ENCODE data around the gene NAT16.
"Not testable (repeated sequence)": the region's sequence is repeated elsewhere in the genome, so short reads cannot be mapped to it uniquely, and the experiment has no call there.

NAT16 gene

GRCh38 chr7:101156866-101157589 lies 23.1 kb downstream of the NAT16 start:
- DNase-seq (ENCODE audit: low read depth), result no peak

- no peak for DNase-seq (ENCODE audit: low read depth)
Measured at GRCh38 chr7:101156277-101156676, 23.8 kb downstream of the NAT16 start.

GRCh38 chr7:101155303-101155702 lies 24.8 kb downstream of the NAT16 start:
- DNase-seq (ENCODE audit: low read depth), result no peak

GRCh38 chr7:101154693-101155102 lies 25.4 kb downstream of the NAT16 start:
- DNase-seq (ENCODE audit: low read depth), result no peak

GRCh38 chr7:101153969-101154692 lies 26.0 kb downstream of the NAT16 start, which contains the start of gene AP1S1:
TSS of gene AP1S1 (plus strand) at chr7:101154476. CDS start at chr7:101154515, 39 bp downstream.
- peak; percentile 81 for DNase-seq (ENCODE audit: low read depth)

GRCh38 chr7:101151908-101152651 lies 28.0 kb downstream of the NAT16 start:
- no peak for DNase-seq (ENCODE audit: low read depth)

GRCh38 chr7:101140746-101141382 lies 39.2 kb downstream of the NAT16 start:
- DNase-seq (ENCODE audit: low read depth), result no peak

- no peak for DNase-seq (ENCODE audit: low read depth)
Measured at GRCh38 chr7:101140339-101140699, 39.8 kb downstream of the NAT16 start.

GRCh38 chr7:101138213-101138870 lies 41.8 kb downstream of the NAT16 start:
- peak; percentile 48 for DNase-seq (ENCODE audit: low read depth)

GRCh38 chr7:101137651-101138212 lies 42.4 kb downstream of the NAT16 start:
- DNase-seq (ENCODE audit: low read depth), result no peak

GRCh38 chr7:101134399-101134980 lies 45.6 kb downstream of the NAT16 start:
- no peak for DNase-seq (ENCODE audit: low read depth)

- no peak for DNase-seq (ENCODE audit: low read depth)
Measured at GRCh38 chr7:101133621-101134398, 46.3 kb downstream of the NAT16 start.

- DNase-seq (ENCODE audit: low read depth), result not testable (repeated sequence)
Measured at GRCh38 chr7:101132626-101133600, 47.2 kb downstream of the NAT16 start.

GRCh38 chr7:101129603-101130117 lies 50.4 kb downstream of the NAT16 start:
- no peak for DNase-seq (ENCODE audit: low read depth)

- no peak for DNase-seq (ENCODE audit: low read depth)
Measured at GRCh38 chr7:101128040-101128834, 51.9 kb downstream of the NAT16 start.

GRCh38 chr7:101127460-101128039 lies 52.5 kb downstream of the NAT16 start:
- DNase-seq (ENCODE audit: low read depth), result no peak

- DNase-seq (ENCODE audit: low read depth), result no peak
Measured at GRCh38 chr7:101126651-101127459, 53.2 kb downstream of the NAT16 start, which contains the start of gene SERPINE1. TSS of gene SERPINE1 (plus strand) at chr7:101127104. CDS start at chr7:101128394, 1,290 bp downstream.

Data from stimulated activated CD8-positive, alpha-beta memory T cell treated with anti-CD3 and anti-CD28 coated beads, Interleukin-15, amount 100 ng/mL, for 24 hours (primary cell).